Measurements from ENCODE around the gene WDFY4. TPM values are rescaled to one million over a fixed set of nuclear protein-coding genes. Genes with fewer than 3 reads are reported as not detected.

The WDFY4 gene
- total and polyA plus RNA-seq, 2 of the 13 experiments (the other 11 are each of a cell fraction or from before 2014, with no cell fraction given) = not detected

DNA sequence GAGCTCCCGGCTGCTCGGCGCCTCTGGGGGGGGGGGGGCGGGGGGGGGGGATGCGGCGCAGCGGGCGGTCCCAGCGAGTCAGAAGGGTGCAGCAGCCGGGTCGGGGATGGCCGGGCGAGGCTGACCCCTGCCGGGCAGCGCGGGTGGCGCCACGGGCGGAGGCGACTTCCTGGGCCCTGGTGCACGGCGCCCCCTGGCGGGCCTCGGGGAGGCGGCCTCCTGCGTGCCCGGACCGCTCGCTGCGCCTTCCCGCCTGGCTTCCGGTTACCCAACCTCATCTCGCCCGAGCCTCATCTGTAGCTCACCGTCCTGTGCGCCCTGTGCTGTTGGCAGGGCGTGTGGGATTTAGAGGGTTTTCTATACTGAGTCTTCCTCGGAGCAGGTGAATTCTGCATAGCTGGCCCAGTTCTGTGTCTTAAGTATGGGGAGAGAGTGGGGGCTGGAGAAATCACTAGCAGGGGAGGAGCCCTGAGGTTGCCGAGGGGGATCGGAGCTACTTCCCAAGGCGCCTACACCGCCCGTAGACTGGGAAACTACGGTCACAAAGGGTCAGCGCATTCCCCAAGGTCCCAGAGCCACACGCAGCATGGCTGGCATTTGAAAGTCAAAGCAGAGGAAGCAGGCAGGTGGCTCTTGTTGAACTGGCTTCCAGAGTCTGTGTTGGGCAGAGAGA is 28.3 kb upstream of the WDFY4 start (continued):
- TF ChIP-seq, protein P1, sequence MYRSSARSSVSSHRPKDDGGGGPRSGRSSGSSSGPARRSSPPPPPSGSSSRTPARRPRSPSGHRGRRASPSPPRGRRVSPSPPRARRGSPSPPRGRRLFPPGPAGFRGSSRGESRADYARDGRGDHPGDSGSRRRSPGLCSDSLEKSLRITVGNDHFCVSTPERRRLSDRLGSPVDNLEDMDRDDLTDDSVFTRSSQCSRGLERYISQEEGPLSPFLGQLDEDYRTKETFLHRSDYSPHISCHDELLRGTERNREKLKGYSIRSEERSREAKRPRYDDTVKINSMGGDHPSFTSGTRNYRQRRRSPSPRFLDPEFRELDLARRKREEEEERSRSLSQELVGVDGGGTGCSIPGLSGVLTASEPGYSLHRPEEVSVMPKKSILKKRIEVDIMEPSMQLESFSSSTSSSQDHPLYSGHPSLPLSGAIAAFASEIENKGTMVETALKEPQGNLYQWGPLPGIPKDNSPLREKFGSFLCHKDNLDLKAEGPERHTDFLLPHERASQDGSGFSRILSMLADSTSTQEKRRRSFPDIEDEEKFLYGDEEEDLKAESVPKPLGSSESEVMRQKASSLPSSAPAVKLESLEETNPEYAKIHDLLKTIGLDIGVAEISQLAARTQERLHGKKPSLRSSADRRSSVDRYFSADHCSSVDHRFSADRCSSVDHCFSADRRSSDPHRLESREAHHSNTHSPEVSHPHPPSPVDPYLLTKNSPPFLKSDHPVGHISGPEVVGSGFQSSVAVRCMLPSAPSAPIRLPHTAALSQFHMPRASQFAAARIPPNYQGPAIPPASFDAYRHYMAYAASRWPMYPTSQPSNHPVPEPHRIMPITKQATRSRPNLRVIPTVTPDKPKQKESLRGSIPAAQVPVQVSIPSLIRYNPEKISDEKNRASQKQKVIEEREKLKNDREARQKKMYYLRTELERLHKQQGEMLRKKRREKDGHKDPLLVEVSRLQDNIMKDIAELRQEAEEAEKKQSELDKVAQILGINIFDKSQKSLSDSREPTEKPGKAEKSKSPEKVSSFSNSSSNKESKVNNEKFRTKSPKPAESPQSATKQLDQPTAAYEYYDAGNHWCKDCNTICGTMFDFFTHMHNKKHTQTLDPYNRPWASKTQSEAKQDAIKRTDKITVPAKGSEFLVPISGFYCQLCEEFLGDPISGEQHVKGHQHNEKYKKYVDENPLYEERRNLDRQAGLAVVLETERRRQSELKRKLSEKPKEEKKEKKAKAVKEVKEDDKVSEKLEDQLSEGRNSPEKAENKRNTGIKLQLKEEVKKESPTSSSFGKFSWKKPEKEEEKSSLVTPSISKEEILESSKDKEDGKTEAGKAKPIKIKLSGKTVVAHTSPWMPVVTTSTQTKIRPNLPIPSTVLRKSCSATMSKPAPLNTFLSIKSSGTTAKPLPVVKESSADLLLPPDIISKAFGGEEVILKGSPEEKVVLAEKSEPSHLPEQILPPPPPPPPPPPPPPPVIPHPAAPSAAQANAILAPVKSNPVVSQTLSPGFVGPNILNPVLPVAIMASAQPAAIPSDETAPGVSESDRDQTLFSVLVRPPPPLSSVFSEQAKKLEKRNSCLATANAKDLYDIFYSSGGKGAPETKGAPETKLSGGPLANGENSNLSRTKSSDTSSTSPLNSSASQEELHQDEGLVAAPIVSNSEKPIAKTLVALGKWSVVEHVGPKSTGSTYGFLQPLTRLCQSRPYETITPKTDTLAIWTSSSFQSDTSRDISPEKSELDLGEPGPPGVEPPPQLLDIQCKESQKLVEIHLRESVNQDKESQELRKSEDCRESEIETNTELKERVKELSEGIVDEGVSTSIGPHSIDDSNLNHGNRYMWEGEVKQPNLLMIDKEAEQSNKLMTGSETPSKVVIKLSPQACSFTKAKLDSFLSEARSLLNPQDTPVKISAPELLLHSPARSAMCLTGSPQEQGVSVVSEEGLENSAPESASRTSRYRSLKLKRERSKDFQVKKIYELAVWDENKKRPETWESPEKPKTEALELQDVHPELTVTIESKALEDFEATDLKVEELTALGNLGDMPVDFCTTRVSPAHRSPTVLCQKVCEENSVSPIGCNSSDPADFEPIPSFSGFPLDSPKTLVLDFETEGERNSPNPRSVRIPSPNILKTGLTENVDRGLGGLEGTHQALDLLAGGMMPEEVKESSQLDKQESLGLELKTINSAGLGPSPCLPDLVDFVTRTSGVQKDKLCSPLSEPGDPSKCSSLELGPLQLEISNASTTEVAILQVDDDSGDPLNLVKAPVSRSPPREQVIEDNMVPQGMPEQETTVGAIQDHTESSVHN (CRISPR knock-in tag; IDR thresholded peaks at IDR 0.05) = no peak
- no peak for TF ChIP-seq NFIB (CRISPR knock-in tag; IDR thresholded peaks at IDR 0.05; ENCODE audit: borderline replicate concordance)
- no peak for TF ChIP-seq SOX13 (IDR thresholded peaks at IDR 0.05)
- TF ChIP-seq SOX13 (CRISPR knock-in tag; conservative IDR thresholded peaks at IDR 0.05 in 1 of 2, IDR thresholded peaks at IDR 0.05 in 1 of 2) = no peak
- TF ChIP-seq GABPB1 (CRISPR knock-in tag; IDR thresholded peaks at IDR 0.05) = peak; percentile 90
- peak; percentile 86 for TF ChIP-seq ZNF629 (CRISPR knock-in tag; conservative IDR thresholded peaks at IDR 0.05)
- TF ChIP-seq SIX4 (CRISPR knock-in tag; IDR thresholded peaks at IDR 0.05) = no peak
- no peak for TF ChIP-seq PCBP1 (IDR thresholded peaks at IDR 0.05; ENCODE audit: borderline replicate concordance, low read depth, low read length)
- TF ChIP-seq ERF (CRISPR knock-in tag; IDR thresholded peaks at IDR 0.05) = no peak
- TF ChIP-seq ZKSCAN8 (CRISPR knock-in tag; IDR thresholded peaks at IDR 0.05; ENCODE audit: borderline replicate concordance) = no peak
- TF ChIP-seq SMAD3 (CRISPR knock-in tag; IDR thresholded peaks at IDR 0.05) = no peak
- no peak for TF ChIP-seq ZNF335 (CRISPR knock-in tag; IDR thresholded peaks at IDR 0.05)
- no peak for TF ChIP-seq MTA1 (CRISPR knock-in tag; IDR thresholded peaks at IDR 0.05; ENCODE audit: borderline replicate concordance)
- TF ChIP-seq MXD4 (CRISPR knock-in tag; IDR thresholded peaks at IDR 0.05) = no peak
- TF ChIP-seq EP300 (IDR thresholded peaks at IDR 0.05; ENCODE audit: low read depth in 2 of 2, low read length in 2 of 2) = no peak
- TF ChIP-seq EP300 (CRISPR knock-in tag; IDR thresholded peaks at IDR 0.05; ENCODE audit: borderline replicate concordance) = no peak
- TF ChIP-seq FOXC1 (CRISPR knock-in tag; IDR thresholded peaks at IDR 0.05; ENCODE audit: borderline replicate concordance) = no peak
- no peak for TF ChIP-seq ZFP36L2 (CRISPR knock-in tag; IDR thresholded peaks at IDR 0.05)
- TF ChIP-seq ZNF317 (CRISPR knock-in tag; IDR thresholded peaks at IDR 0.05) = no peak
- TF ChIP-seq ZNF709 (CRISPR knock-in tag; IDR thresholded peaks at IDR 0.05) = peak; percentile 68; the same call in 1 of the 2 replicates
- TF ChIP-seq, protein P2, sequence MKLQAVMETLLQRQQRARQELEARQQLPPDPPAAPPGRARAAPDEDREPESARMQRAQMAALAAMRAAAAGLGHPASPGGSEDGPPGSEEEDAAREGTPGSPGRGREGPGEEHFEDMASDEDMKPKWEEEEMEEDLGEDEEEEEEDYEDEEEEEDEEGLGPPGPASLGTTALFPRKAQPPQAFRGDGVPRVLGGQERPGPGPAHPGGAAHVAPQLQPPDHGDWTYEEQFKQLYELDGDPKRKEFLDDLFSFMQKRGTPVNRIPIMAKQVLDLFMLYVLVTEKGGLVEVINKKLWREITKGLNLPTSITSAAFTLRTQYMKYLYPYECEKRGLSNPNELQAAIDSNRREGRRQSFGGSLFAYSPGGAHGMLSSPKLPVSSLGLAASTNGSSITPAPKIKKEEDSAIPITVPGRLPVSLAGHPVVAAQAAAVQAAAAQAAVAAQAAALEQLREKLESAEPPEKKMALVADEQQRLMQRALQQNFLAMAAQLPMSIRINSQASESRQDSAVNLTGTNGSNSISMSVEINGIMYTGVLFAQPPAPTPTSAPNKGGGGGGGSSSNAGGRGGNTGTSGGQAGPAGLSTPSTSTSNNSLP (IDR thresholded peaks at IDR 0.05; ENCODE audit: low read depth, low read length) = no peak
- TF ChIP-seq ZNF484 (CRISPR knock-in tag; IDR thresholded peaks at IDR 0.05; ENCODE audit: borderline replicate concordance, low read depth) = no peak

Data from HepG2 (cell line).